HCT116 (cell line): ENCODE results near the gene OR6S1. TPM values are rescaled to one million over a fixed set of nuclear protein-coding genes. Genes with fewer than 3 reads are reported as not detected.

Experiments
- ATAC-seq: fragments of 200-7000 bp; cut with Tn5 transposase; 2 replicates; pipeline ENCODE4 v1.9.1; 2020; ENCODE audit warnings: mild to moderate bottlenecking, moderate library complexity
- BruUV-seq: library from RNA; stranded (reverse); fragments of 400-500 nt; replicated peaks from 2 replicates; lab custom pipeline; 2021; lab: Mats Ljungman, UMichigan
- CTCF ChIA-PET: fragments of 300-600 bp; sonication (Branson Sonifier 250); formaldehyde crosslinking; loops from one replicate; lab custom pipeline; 2021; ENCODE audit warnings: antibody characterized with exemption; lab: Charles Lee
- POLR2A ChIA-PET: fragments of 300-600, 350-600 bp; sonication (Branson Sonifier 250); formaldehyde crosslinking; loops from one replicate; lab custom pipeline; 2021; ENCODE audit warnings: antibody characterized with exemption; lab: Charles Lee
- RAD21 ChIA-PET, 2 experiments: fragments of 300-600 bp; sonication (Branson Sonifier 250); formaldehyde crosslinking; loops; one replicate each; lab custom pipeline; 2023; ENCODE audit warnings: low total read pairs in 2 of 2; ENCODE audit not compliant: uncharacterized antibody in 2 of 2, unreplicated experiment in 2 of 2, low non-redundant PET in 1 of 2; lab: Charles Lee
- DNase-seq: peaks from one replicate; pipeline ENCODE4 v3.0.0-alpha.2; 2010; ENCODE audit warnings: low read depth, low spot score
- H2AFZ ChIP-seq: fragments of 200-600 bp; shearing (Covaris generic), sonication (generic); 2 replicates; pipeline ENCODE4 v1.6.1; 2017; ENCODE audit warnings: low read depth, mixed run types, mixed read lengths, antibody characterized with exemption, low read length; ENCODE audit not compliant: poor library complexity, severe bottlenecking
- H3K27ac ChIP-seq: 2 replicates; pipeline ENCODE4 v1.5.1; 2012; ENCODE audit warnings: low read depth, low read length
- H3K27me3 ChIP-seq: fragments of 200-600 bp; sonication (generic); 2 replicates; pipeline ENCODE4 v1.6.1; 2016; ENCODE audit warnings: mixed run types, low read length, mixed read lengths; ENCODE audit not compliant: insufficient read depth
- H3K36me3 ChIP-seq, 2 experiments: fragments of 200-500 bp in 1 of 2; fragments of 200-600 bp in 1 of 2; sonication (Bioruptor generic) in 1 of 2; sonication (generic) in 1 of 2; 2 replicates each; pipeline versions ENCODE4 v1.5.1 to v1.6.1; 2014 to 2016; ENCODE audit warnings: low read length in 2 of 2, inconsistent platforms in 1 of 2, mixed read lengths in 1 of 2, mixed run types in 1 of 2; ENCODE audit not compliant: insufficient read depth in 2 of 2, control insufficient read depth in 1 of 2
- H3K4me1 ChIP-seq, 2 experiments: fragments of 200-600 bp in 1 of 2; sonication (generic) in 1 of 2; 2 replicates each; pipeline versions ENCODE4 v1.5.1 to v1.6.1; 2012 to 2017; ENCODE audit warnings: low read length in 2 of 2, inconsistent platforms in 1 of 2, mild to moderate bottlenecking in 1 of 2, mixed read lengths in 1 of 2, mixed run types in 1 of 2, moderate library complexity in 1 of 2; ENCODE audit not compliant: insufficient read depth in 2 of 2, control insufficient read depth in 1 of 2
- H3K4me2 ChIP-seq: fragments of 200-600 bp; sonication (generic); 2 replicates; pipeline ENCODE4 v1.6.1; 2017; ENCODE audit warnings: mixed run types, low read length, mixed read lengths
- H3K4me3 ChIP-seq, 2 experiments: fragments of 200-600 bp in 1 of 2; sonication (generic) in 1 of 2; replicated peaks in 1 of 2; 2 replicates each; pipeline ENCODE4 v1.5.1; 2011 to 2016; ENCODE audit warnings: low read length in 2 of 2, control low read depth in 1 of 2, low read depth in 1 of 2, mild to moderate bottlenecking in 1 of 2, mixed read lengths in 1 of 2, mixed run types in 1 of 2
- H3K79me2 ChIP-seq: fragments of 200-600 bp; sonication (generic); 2 replicates; pipeline ENCODE4 v1.6.1; 2017; ENCODE audit warnings: mild to moderate bottlenecking, mixed run types, low read length, moderate library complexity, mixed read lengths; ENCODE audit not compliant: insufficient read depth
- H3K9ac ChIP-seq: fragments of 200-600 bp; sonication (generic); 2 replicates; pipeline ENCODE4 v1.6.1; 2016; ENCODE audit warnings: low read length, mixed read lengths
- H3K9me2 ChIP-seq: fragments of 200-600 bp; sonication (generic), shearing (Covaris generic); 2 replicates; pipeline ENCODE4 v1.6.1; 2017; ENCODE audit warnings: mixed run types, mild to moderate bottlenecking, moderate library complexity; ENCODE audit not compliant: insufficient read depth
- H3K9me3 ChIP-seq, 2 experiments: fragments of 200-500 bp in 1 of 2; fragments of 200-600 bp in 1 of 2; sonication (Bioruptor generic) in 1 of 2; sonication (generic) in 1 of 2; 2 replicates each; pipeline ENCODE4 v1.6.1; 2014 to 2017; ENCODE audit warnings: low read length in 2 of 2, mixed read lengths in 2 of 2, inconsistent platforms in 1 of 2, low read depth in 1 of 2, mild to moderate bottlenecking in 1 of 2, mixed run types in 1 of 2, moderate library complexity in 1 of 2; ENCODE audit not compliant: control insufficient read depth in 1 of 2, insufficient read depth in 1 of 2
- H4K20me1 ChIP-seq: fragments of 200-600 bp; sonication (generic), shearing (Covaris generic); 2 replicates; pipeline ENCODE4 v1.6.1; 2017; ENCODE audit warnings: mixed run types, mild to moderate bottlenecking, moderate library complexity; ENCODE audit not compliant: insufficient read depth
- CTCF ChIP-seq, 3 experiments: fragments of 200-600 bp in 1 of 3; sonication (generic) in 1 of 3; IDR thresholded peaks in 2 of 3; conservative IDR thresholded peaks in 1 of 3; 2 replicates each; pipeline ENCODE4 v1.5.1; 2012 to 2017; ENCODE audit warnings: low read depth in 2 of 3, low read length in 2 of 3, antibody characterized with exemption in 1 of 3, borderline replicate concordance in 1 of 3, control low read depth in 1 of 3, mild to moderate bottlenecking in 1 of 3, mixed read lengths in 1 of 3, mixed run types in 1 of 3, moderate library complexity in 1 of 3; ENCODE audit not compliant: insufficient read depth in 1 of 3
- EZH2 ChIP-seq: fragments of 200-600 bp; sonication (generic); IDR thresholded peaks from 2 replicates; pipeline ENCODE4 v1.6.1; 2017; ENCODE audit warnings: antibody characterized with exemption, mixed run types
- POLR2A ChIP-seq: IDR thresholded peaks from 2 replicates; pipeline ENCODE4 v1.7.0; 2011; ENCODE audit warnings: borderline replicate concordance; ENCODE audit not compliant: insufficient read depth, insufficient read length; ENCODE audit errors: extremely low read depth
- POLR2AphosphoS5 ChIP-seq: IDR thresholded peaks from 2 replicates; pipeline ENCODE4 v1.6.1; 2011; ENCODE audit warnings: mild to moderate bottlenecking, low read depth, low read length, moderate library complexity
- intact Hi-C: fragments of 100-400 bp; cut with micrococcal nuclease; formaldehyde crosslinking; loops from 2 replicates; pipeline ENCODE4 v1.10.0; 2022
- total RNA-seq: library from RNA; stranded (reverse); gene quantifications from one replicate; pipeline ENCODE4 v1.2.1, GENCODE V29; 2021; ENCODE audit not compliant: unreplicated experiment

Gene OR6S1
- total RNA-seq, 1 experiment from 2014 or later: not detected

GRCh38 chr14:20682435-20683124 lies 41.1 kb upstream of the OR6S1 start:
- Histone ChIP-seq H3K9ac (peak overlapping the region; percentile 74), H3K4me1 (peaks cover 27 to 64% of the 10 kb centered on the region in 2 experiments), H3K4me3 (peak overlapping the region; percentile 65 to 72), H3K36me3 (no peaks in the 10 kb centered on the region), H3K9me2 (no peaks in the 10 kb centered on the region), H3K79me2 (no peaks in the 10 kb centered on the region), H3K4me2 (peak overlapping the region; percentile 96), H4K20me1 (no peaks in the 10 kb centered on the region), H3K27me3 (no peaks in the 10 kb centered on the region), H2AFZ (peak overlapping the region; percentile 89), H3K9me3 (no peaks in the 10 kb centered on the region)
- POLR2A ChIA-PET: interaction anchor here (0.8 to 6.1 kb wide), 10 partner anchors 10 to 339 kb away, joined by 3 to 47 read pairs (median 8); partner anchors contain the start of gene PARP2
- CTCF ChIA-PET: interaction anchor here (0.9 to 6.1 kb wide), 8 partner anchors 9 to 357 kb away, joined by 4 to 59 read pairs (median 14); no protein-coding TSS in a partner anchor
- intact Hi-C loops: loop anchor here (1.0 to 5.0 kb wide), 5 partner anchors 51 to 305 kb away; partner anchors contain the start of genes METTL17 and PNP
- BruUV-seq: no TSS peak
- ATAC-seq (peak; percentile 61), DNase-seq (peak; percentile 88)
- RAD21 ChIA-PET: interaction anchor here (0.8 to 1.1 kb wide), 4 partner anchors 20 to 70 kb away, joined by 3 to 4 read pairs (median 3); no protein-coding TSS in a partner anchor
- TF ChIP-seq CTCF (IDR thresholded peaks at IDR 0.05 in 2 of 3, conservative IDR thresholded peaks at IDR 0.05 in 1 of 3; ENCODE audit: borderline replicate concordance in 1 of 3, insufficient read depth in 1 of 3, low read depth in 2 of 3, low read length in 2 of 3): 0 out of 6 replicates have a peak, but pooled peaks of 1 of the 3 experiments have one; percentile 7
- peak; percentile 69 for TF ChIP-seq POLR2AphosphoS5
- TF ChIP-seq POLR2A: peak; percentile 13
- TF ChIP-seq EZH2: no peak
- TF ChIP-seq, all 23 proteins: peak for 3
- peak overlapping the region; percentile 97 for H3K27ac ChIP-seq
